Gastrocnemius medialis (tissue), 4 donors: ENCODE results near the gene MIGA2. TPM values are rescaled to one million over a fixed set of nuclear protein-coding genes. Genes with fewer than 3 reads are reported as not detected.

Experiments
- ATAC-seq, 2 donors: fragments of 150-250 bp; one replicate each; pipeline ENCODE4 v1.9.1; 2016
- DNase-seq, 2 donors: peaks; one replicate each; pipeline ENCODE4 v3.0.0-alpha.2; 2019
- H3K27ac ChIP-seq, 4 donors: fragments of 200-600 bp; sonication (generic); 1 replicate in 1 of 4; 2 replicates in 3 of 4; pipeline ENCODE4 v1.5.1; 2016 to 2018; ENCODE audit warnings: mild to moderate bottlenecking in 2 of 4, moderate library complexity in 1 of 4
- H3K27me3 ChIP-seq, 3 donors: fragments of 200-600 bp; sonication (generic) in 2 of 3; 1 replicate in 1 of 3; 2 replicates in 2 of 3; pipeline versions ENCODE4 v1.5.1 to v1.6.0; 2016 to 2019; ENCODE audit warnings: mild to moderate bottlenecking in 1 of 3, moderate library complexity in 1 of 3
- H3K36me3 ChIP-seq, 2 donors: fragments of 200-600 bp; sonication (generic) in 1 of 2; one replicate each; pipeline ENCODE4 v1.5.1; 2017 to 2018
- H3K4me1 ChIP-seq, 2 donors: fragments of 200-600 bp; sonication (generic) in 1 of 2; one replicate each; pipeline ENCODE4 v1.5.1; 2016 to 2017; ENCODE audit warnings: mild to moderate bottlenecking in 2 of 2
- H3K4me3 ChIP-seq, 4 donors: fragments of 200-600 bp; sonication (generic) in 3 of 4; 1 replicate in 1 of 4; 2 replicates in 3 of 4; pipeline ENCODE4 v1.5.1; 2016 to 2019; ENCODE audit warnings: mild to moderate bottlenecking in 2 of 4
- H3K9me3 ChIP-seq, 3 donors: fragments of 200-600 bp; sonication (generic) in 2 of 3; 1 replicate in 1 of 3; 2 replicates in 2 of 3; pipeline ENCODE4 v1.5.1; 2016 to 2019
- CTCF ChIP-seq, 5 experiments: fragments of 450-650 bp in 3 of 5; fragments of 200-600 bp in 2 of 5; sonication (generic) in 2 of 5; IDR thresholded peaks in 4 of 5; conservative IDR thresholded peaks in 1 of 5; 1 replicate in 4 of 5; 2 replicates in 1 of 5; pipeline ENCODE4 v1.5.1; 2016 to 2019; ENCODE audit warnings: antibody characterized with exemption in 5 of 5, mild to moderate bottlenecking in 3 of 5, moderate library complexity in 3 of 5
- POLR2A ChIP-seq, 2 donors: fragments of 450-650 bp; IDR thresholded peaks; one replicate each; pipeline ENCODE4 v1.6.1; 2017; ENCODE audit warnings: antibody characterized with exemption in 2 of 2, mild to moderate bottlenecking in 2 of 2, moderate library complexity in 2 of 2
- in situ Hi-C, 4 donors: fragments of 200-750 bp; cut with MboI; loops; one replicate each; pipeline versions ENCODE4 v1.15.0 to v1.8.0; 2017; ENCODE audit warnings: low sequenced_read_pairs in 4 of 4
- intact Hi-C: fragments of 100-400 bp; cut with DNase I; formaldehyde crosslinking; loops from one replicate; pipeline ENCODE4 v1.15.1; 2023; ENCODE audit warnings: low total_unique reads
- total RNA-seq, 4 donors: library from RNA; depleted of rRNA; stranded (reverse); fragments of >200 nt; gene quantifications; one replicate each; pipeline versions ENCODE4 v1.1.0 to v1.2.3, GENCODE V29; 2016

The MIGA2 gene
- total RNA-seq, 4 donors from 2014 or later, result 5.8 to 20.6 (median 18.1) TPM

GRCh38 chr9:129098328-129098727, 61.9 kb downstream of the MIGA2 start:
- Histone ChIP-seq H3K4me1 (peaks cover 8 to 13% of the 10 kb centered on the region in 2 donors), H3K36me3 (peaks cover 0 to 42% of the 10 kb centered on the region in 2 donors), H3K9me3 (no peaks in the 10 kb centered on the region), H3K27me3 (no peaks in the 10 kb centered on the region), H3K4me3 (no peak overlapping the region), H3K27ac (no peak overlapping the region)
- DNase-seq (no peak), ATAC-seq (no peak)
- intact Hi-C loops (no loop called here), in situ Hi-C loops (no loop called here)
- TF ChIP-seq POLR2A (IDR thresholded peaks at IDR 0.05), result no peak
- no peak for TF ChIP-seq CTCF (IDR thresholded peaks at IDR 0.05 in 4 of 5, conservative IDR thresholded peaks at IDR 0.05 in 1 of 5)

- H3K4me3 ChIP-seq, result no peak overlapping the region
- in situ Hi-C loops, result no loop called here
- no peaks in the 10 kb centered on the region for H3K27me3 ChIP-seq
- intact Hi-C loops, result no loop called here
- H3K36me3 ChIP-seq, result peaks cover 0 to 34% of the 10 kb centered on the region in 2 donors
- H3K27ac ChIP-seq, result no peak overlapping the region
- DNase-seq (no peak), ATAC-seq (no peak)
- TF ChIP-seq POLR2A (IDR thresholded peaks at IDR 0.05) (no peak), CTCF (IDR thresholded peaks at IDR 0.05 in 4 of 5, conservative IDR thresholded peaks at IDR 0.05 in 1 of 5) (no peak)
- no peaks in the 10 kb centered on the region for H3K9me3 ChIP-seq
- peaks cover 15 to 18% of the 10 kb centered on the region in 2 donors for H3K4me1 ChIP-seq
Observed at GRCh38 chr9:129100383-129101169, 64.2 kb downstream of the MIGA2 start.

- Histone ChIP-seq H3K4me1 (peaks cover 15 to 20% of the 10 kb centered on the region in 2 donors), H3K9me3 (no peaks in the 10 kb centered on the region), H3K36me3 (peaks cover 0 to 27% of the 10 kb centered on the region in 2 donors), H3K4me3 (no peak overlapping the region), H3K27me3 (no peaks in the 10 kb centered on the region), H3K27ac (no peak overlapping the region)
- no peak for ATAC-seq
- in situ Hi-C loops, result no loop called here
- no peak for DNase-seq
- TF ChIP-seq POLR2A (IDR thresholded peaks at IDR 0.05) (no peak), CTCF (IDR thresholded peaks at IDR 0.05 in 4 of 5, conservative IDR thresholded peaks at IDR 0.05 in 1 of 5) (no peak)
- intact Hi-C loops, result no loop called here
Observed at GRCh38 chr9:129101279-129101678, 64.9 kb downstream of the MIGA2 start.

- no peak for DNase-seq
- Histone ChIP-seq H3K36me3 (peaks cover 0 to 18% of the 10 kb centered on the region in 2 donors), H3K27me3 (no peaks in the 10 kb centered on the region), H3K4me3 (no peak overlapping the region), H3K27ac (peak overlapping the region in 3 of 4 donors; percentile 83 to 92 (median 85)), H3K9me3 (no peaks in the 10 kb centered on the region), H3K4me1 (peaks cover 16 to 29% of the 10 kb centered on the region in 2 donors)
- ATAC-seq, result no peak
- intact Hi-C loops, result no loop called here
- no peak for TF ChIP-seq CTCF (IDR thresholded peaks at IDR 0.05 in 4 of 5, conservative IDR thresholded peaks at IDR 0.05 in 1 of 5)
- no peak for TF ChIP-seq POLR2A (IDR thresholded peaks at IDR 0.05)
- in situ Hi-C loops, result no loop called here
Observed at GRCh38 chr9:129102095-129102525, 65.7 kb downstream of the MIGA2 start.
